Stimulated activated naive CD8-positive, alpha-beta T cell treated with anti-CD3 and anti-CD28 coated beads, Interleukin-15, Interleukin-2, amounts not matched to agents 100 ng/mL and 50 ng/mL, for 24 hours (primary cell): ENCODE measurements around the gene GPR31.

Source experiments
- H3K27ac Mint-ChIP-seq: one replicate; pipeline ENCODE4 v1.8.0; 2021; ENCODE audit warnings: mild to moderate bottlenecking, mixed read lengths
- H3K27me3 Mint-ChIP-seq: one replicate; pipeline ENCODE4 v1.8.0; 2021; ENCODE audit warnings: mixed read lengths
- H3K36me3 Mint-ChIP-seq: one replicate; pipeline ENCODE4 v1.8.0; 2021; ENCODE audit warnings: low read depth, mixed read lengths
- H3K4me1 Mint-ChIP-seq: one replicate; pipeline ENCODE4 v1.8.0; 2021; ENCODE audit warnings: low read depth, mixed read lengths
- H3K4me3 Mint-ChIP-seq: one replicate; pipeline ENCODE4 v1.8.0; 2021; ENCODE audit warnings: mild to moderate bottlenecking, mixed read lengths
- H3K9me3 Mint-ChIP-seq: one replicate; pipeline ENCODE4 v1.8.0; 2021; ENCODE audit warnings: mixed read lengths

The GPR31 gene

GRCh38 chr6:167153521-167153959 is 4.2 kb downstream of the GPR31 start:
- peak overlapping the region; percentile 34 for H3K4me3 Mint-ChIP-seq
- no peaks in the 10 kb centered on the region for H3K9me3 Mint-ChIP-seq
- H3K36me3 Mint-ChIP-seq: no peaks in the 10 kb centered on the region
- peak overlapping the region; percentile 39 for H3K27ac Mint-ChIP-seq
- H3K27me3 Mint-ChIP-seq: no peaks in the 10 kb centered on the region
- H3K4me1 Mint-ChIP-seq: peaks cover 39% of the 10 kb centered on the region

GRCh38 chr6:167152862-167153261 is 4.9 kb downstream of the GPR31 start:
- no peaks in the 10 kb centered on the region for H3K36me3 Mint-ChIP-seq
- no peaks in the 10 kb centered on the region for H3K9me3 Mint-ChIP-seq
- peaks cover 39% of the 10 kb centered on the region for H3K4me1 Mint-ChIP-seq

GRCh38 chr6:167151648-167152047 is 6.1 kb downstream of the GPR31 start:
- Mint-ChIP-seq H3K27ac (no peak overlapping the region), H3K9me3 (no peaks in the 10 kb centered on the region), H3K4me1 (peaks cover 39% of the 10 kb centered on the region), H3K27me3 (peaks cover 1% of the 10 kb centered on the region), H3K4me3 (no peak overlapping the region), H3K36me3 (no peaks in the 10 kb centered on the region)

More at GRCh38 chr6:167152862-167153261, 4.9 kb downstream of the GPR31 start:
- Mint-ChIP-seq H3K27me3 (no peaks in the 10 kb centered on the region), H3K27ac (peak overlapping the region; percentile 29), H3K4me3 (peak overlapping the region; percentile 34)

- peaks cover 39% of the 10 kb centered on the region for H3K4me1 Mint-ChIP-seq
- H3K27ac Mint-ChIP-seq: peak overlapping the region; percentile 32
- peaks cover 4% of the 10 kb centered on the region for H3K27me3 Mint-ChIP-seq
- no peaks in the 10 kb centered on the region for H3K9me3 Mint-ChIP-seq
- no peak overlapping the region for H3K4me3 Mint-ChIP-seq
- H3K36me3 Mint-ChIP-seq: no peaks in the 10 kb centered on the region
These were observed 6.7 kb downstream of the GPR31 start for GRCh38 chr6:167150941-167151549.

- Mint-ChIP-seq H3K27ac (no peak overlapping the region), H3K9me3 (no peaks in the 10 kb centered on the region), H3K4me1 (peaks cover 37% of the 10 kb centered on the region), H3K36me3 (no peaks in the 10 kb centered on the region), H3K27me3 (peaks cover 12% of the 10 kb centered on the region), H3K4me3 (no peak overlapping the region)
These were observed 8.8 kb downstream of the GPR31 start for GRCh38 chr6:167148997-167149396.

GRCh38 chr6:167148021-167148420 is 9.8 kb downstream of the GPR31 start:
- Mint-ChIP-seq H3K9me3 (no peaks in the 10 kb centered on the region), H3K27me3 (peaks cover 12% of the 10 kb centered on the region)

GRCh38 chr6:167146977-167147376 is 10.8 kb downstream of the GPR31 start:
- H3K4me3 Mint-ChIP-seq: no peak overlapping the region
- no peak overlapping the region for H3K27ac Mint-ChIP-seq
- H3K36me3 Mint-ChIP-seq: no peaks in the 10 kb centered on the region
- H3K9me3 Mint-ChIP-seq: no peaks in the 10 kb centered on the region
- peaks cover 21% of the 10 kb centered on the region for H3K4me1 Mint-ChIP-seq
- peaks cover 12% of the 10 kb centered on the region for H3K27me3 Mint-ChIP-seq

More at GRCh38 chr6:167148021-167148420, 9.8 kb downstream of the GPR31 start:
- H3K36me3 Mint-ChIP-seq: no peaks in the 10 kb centered on the region
- no peak overlapping the region for H3K27ac Mint-ChIP-seq
- peaks cover 27% of the 10 kb centered on the region for H3K4me1 Mint-ChIP-seq
- H3K4me3 Mint-ChIP-seq: no peak overlapping the region

GRCh38 chr6:167146135-167146534 is 11.6 kb downstream of the GPR31 start:
- no peaks in the 10 kb centered on the region for H3K9me3 Mint-ChIP-seq
- peaks cover 12% of the 10 kb centered on the region for H3K27me3 Mint-ChIP-seq
- H3K36me3 Mint-ChIP-seq: no peaks in the 10 kb centered on the region
- H3K27ac Mint-ChIP-seq: no peak overlapping the region
- H3K4me1 Mint-ChIP-seq: peaks cover 17% of the 10 kb centered on the region
- no peak overlapping the region for H3K4me3 Mint-ChIP-seq

- no peaks in the 10 kb centered on the region for H3K9me3 Mint-ChIP-seq
- no peak overlapping the region for H3K4me3 Mint-ChIP-seq
- H3K27ac Mint-ChIP-seq: no peak overlapping the region
- peaks cover 13% of the 10 kb centered on the region for H3K4me1 Mint-ChIP-seq
- H3K36me3 Mint-ChIP-seq: no peaks in the 10 kb centered on the region
- peaks cover 12% of the 10 kb centered on the region for H3K27me3 Mint-ChIP-seq
These were observed 12.3 kb downstream of the GPR31 start for GRCh38 chr6:167145461-167145860.

- H3K36me3 Mint-ChIP-seq: no peaks in the 10 kb centered on the region
- H3K4me3 Mint-ChIP-seq: no peak overlapping the region
- H3K27me3 Mint-ChIP-seq: peaks cover 12% of the 10 kb centered on the region
- peaks cover 13% of the 10 kb centered on the region for H3K4me1 Mint-ChIP-seq
- no peak overlapping the region for H3K27ac Mint-ChIP-seq
- no peaks in the 10 kb centered on the region for H3K9me3 Mint-ChIP-seq
These were observed 14.7 kb downstream of the GPR31 start for GRCh38 chr6:167143041-167143440.

- Mint-ChIP-seq H3K27me3 (peaks cover 12% of the 10 kb centered on the region), H3K9me3 (no peaks in the 10 kb centered on the region), H3K4me3 (no peak overlapping the region), H3K27ac (no peak overlapping the region), H3K4me1 (peaks cover 13% of the 10 kb centered on the region), H3K36me3 (no peaks in the 10 kb centered on the region)
These were observed 15.4 kb downstream of the GPR31 start for GRCh38 chr6:167142433-167142761.

GRCh38 chr6:167141667-167142432 is 15.9 kb downstream of the GPR31 start:
- H3K27me3 Mint-ChIP-seq: peaks cover 12% of the 10 kb centered on the region
- H3K27ac Mint-ChIP-seq: no peak overlapping the region
- no peak overlapping the region for H3K4me3 Mint-ChIP-seq
- no peaks in the 10 kb centered on the region for H3K9me3 Mint-ChIP-seq
- no peaks in the 10 kb centered on the region for H3K36me3 Mint-ChIP-seq
- peaks cover 16% of the 10 kb centered on the region for H3K4me1 Mint-ChIP-seq

- Mint-ChIP-seq H3K4me1 (peaks cover 16% of the 10 kb centered on the region), H3K36me3 (no peaks in the 10 kb centered on the region), H3K4me3 (no peak overlapping the region)
These were observed 16.9 kb downstream of the GPR31 start for GRCh38 chr6:167140589-167141474.

GRCh38 chr6:167139761-167140160 is 18.0 kb downstream of the GPR31 start:
- Mint-ChIP-seq H3K27ac (no peak overlapping the region), H3K27me3 (peaks cover 7% of the 10 kb centered on the region), H3K4me1 (peaks cover 16% of the 10 kb centered on the region), H3K4me3 (no peak overlapping the region), H3K36me3 (no peaks in the 10 kb centered on the region), H3K9me3 (no peaks in the 10 kb centered on the region)

More at GRCh38 chr6:167140589-167141474, 16.9 kb downstream of the GPR31 start:
- Mint-ChIP-seq H3K9me3 (no peaks in the 10 kb centered on the region), H3K27ac (peak overlapping the region; percentile 0), H3K27me3 (peaks cover 8% of the 10 kb centered on the region)

- Mint-ChIP-seq H3K27me3 (no peaks in the 10 kb centered on the region), H3K9me3 (no peaks in the 10 kb centered on the region), H3K27ac (no peak overlapping the region), H3K36me3 (no peaks in the 10 kb centered on the region), H3K4me3 (no peak overlapping the region), H3K4me1 (peaks cover 16% of the 10 kb centered on the region)
These were observed 19.9 kb downstream of the GPR31 start for GRCh38 chr6:167137881-167138280.
